Measurements from ENCODE around the gene RASA1. TPM values are rescaled to one million over a fixed set of nuclear protein-coding genes. Genes with fewer than 3 reads are reported as not detected.

RASA1 gene
- 55.1 TPM for total RNA-seq (ENCODE audit: unreplicated experiment)
- long read RNA-seq, partial matches to known transcripts = 1 of 1 reads
- long read RNA-seq, other reads (novel, unspliced or antisense) = 0 of 1 reads

DNA sequence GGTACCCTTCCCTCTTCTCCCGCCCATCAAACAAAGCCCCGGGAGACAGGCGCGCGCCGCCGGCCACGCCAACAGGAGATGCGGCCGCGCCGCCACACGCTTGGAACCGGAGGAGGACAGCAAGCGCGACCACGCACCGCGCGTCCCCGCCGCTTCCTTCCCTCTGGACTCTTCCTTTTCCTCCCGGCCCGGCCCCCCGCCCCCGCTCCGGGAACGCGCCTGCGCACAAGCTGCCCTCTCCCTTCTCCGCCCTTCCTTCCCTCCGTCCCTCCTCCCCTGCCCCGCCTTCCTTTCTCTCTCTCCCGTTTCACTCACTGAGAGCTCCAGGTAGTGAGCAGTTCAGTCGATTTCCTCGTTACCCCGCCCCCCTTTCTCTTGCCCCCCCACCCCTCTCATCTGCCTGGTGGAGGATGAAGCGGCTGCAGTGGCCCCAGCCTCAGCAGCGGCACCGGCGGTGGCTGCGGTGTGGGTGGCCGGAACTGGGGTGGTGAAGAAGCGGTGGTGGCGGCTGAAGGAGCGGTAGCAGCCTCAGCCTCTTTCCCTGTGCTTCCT lies at the start of gene RASA1:
Gene RASA1 (plus strand): TSS at position 310 of the 552 bp plus-strand sequence. CDS start 569 bp downstream, outside the sequence.
- TF ChIP-seq, protein P1, sequence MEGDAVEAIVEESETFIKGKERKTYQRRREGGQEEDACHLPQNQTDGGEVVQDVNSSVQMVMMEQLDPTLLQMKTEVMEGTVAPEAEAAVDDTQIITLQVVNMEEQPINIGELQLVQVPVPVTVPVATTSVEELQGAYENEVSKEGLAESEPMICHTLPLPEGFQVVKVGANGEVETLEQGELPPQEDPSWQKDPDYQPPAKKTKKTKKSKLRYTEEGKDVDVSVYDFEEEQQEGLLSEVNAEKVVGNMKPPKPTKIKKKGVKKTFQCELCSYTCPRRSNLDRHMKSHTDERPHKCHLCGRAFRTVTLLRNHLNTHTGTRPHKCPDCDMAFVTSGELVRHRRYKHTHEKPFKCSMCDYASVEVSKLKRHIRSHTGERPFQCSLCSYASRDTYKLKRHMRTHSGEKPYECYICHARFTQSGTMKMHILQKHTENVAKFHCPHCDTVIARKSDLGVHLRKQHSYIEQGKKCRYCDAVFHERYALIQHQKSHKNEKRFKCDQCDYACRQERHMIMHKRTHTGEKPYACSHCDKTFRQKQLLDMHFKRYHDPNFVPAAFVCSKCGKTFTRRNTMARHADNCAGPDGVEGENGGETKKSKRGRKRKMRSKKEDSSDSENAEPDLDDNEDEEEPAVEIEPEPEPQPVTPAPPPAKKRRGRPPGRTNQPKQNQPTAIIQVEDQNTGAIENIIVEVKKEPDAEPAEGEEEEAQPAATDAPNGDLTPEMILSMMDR (IDR thresholded peaks at IDR 0.05; ENCODE audit: partially characterized antibody, unreplicated experiment) = no peak
- Mint-ChIP-seq H3K36me3 (ENCODE audit: unreplicated experiment) (no peaks in the 10 kb centered on the region), H3K4me3 (ENCODE audit: unreplicated experiment) (peak within 1 kb of the TSS; percentile 91), H3K4me1 (ENCODE audit: low read depth, unreplicated experiment) (peaks cover 12% of the 10 kb centered on the region), H3K9me3 (ENCODE audit: unreplicated experiment) (peaks cover 7% of the 10 kb centered on the region), H3K27ac (ENCODE audit: unreplicated experiment) (peak within 1 kb of the TSS; percentile 89), H3K27me3 (ENCODE audit: unreplicated experiment) (no peaks in the 10 kb centered on the region)
- peak; percentile 99 for DNase-seq

DNA sequence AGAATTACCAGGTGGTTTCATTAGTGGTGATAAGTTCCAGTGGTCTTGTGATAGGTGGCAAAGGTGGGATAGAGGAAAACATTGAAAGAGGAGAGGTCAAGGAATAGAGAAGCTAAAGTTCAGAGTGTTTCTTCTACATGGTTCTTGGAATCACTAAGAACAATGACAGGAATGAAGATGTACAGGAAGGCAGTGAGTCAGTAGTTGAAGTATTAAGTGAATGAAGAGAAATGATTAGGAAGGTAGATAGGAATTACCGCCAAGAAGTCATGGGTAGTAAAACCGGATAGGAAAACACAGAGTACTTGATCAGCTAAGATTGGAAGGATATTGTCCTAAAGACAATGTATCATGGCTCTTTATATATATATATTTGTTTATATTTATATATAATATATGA lies 37.9 kb upstream of the RASA1 start:
- TF ChIP-seq, protein P1 (IDR thresholded peaks at IDR 0.05; ENCODE audit: partially characterized antibody, unreplicated experiment) = no peak
- Mint-ChIP-seq H3K27me3 (ENCODE audit: unreplicated experiment) (no peaks in the 10 kb centered on the region), H3K36me3 (ENCODE audit: unreplicated experiment) (no peaks in the 10 kb centered on the region), H3K9me3 (ENCODE audit: unreplicated experiment) (no peaks in the 10 kb centered on the region), H3K4me3 (ENCODE audit: unreplicated experiment) (no peak overlapping the region), H3K4me1 (ENCODE audit: low read depth, unreplicated experiment) (no peaks in the 10 kb centered on the region), H3K27ac (ENCODE audit: unreplicated experiment) (no peak overlapping the region)
- no peak for DNase-seq

DNA sequence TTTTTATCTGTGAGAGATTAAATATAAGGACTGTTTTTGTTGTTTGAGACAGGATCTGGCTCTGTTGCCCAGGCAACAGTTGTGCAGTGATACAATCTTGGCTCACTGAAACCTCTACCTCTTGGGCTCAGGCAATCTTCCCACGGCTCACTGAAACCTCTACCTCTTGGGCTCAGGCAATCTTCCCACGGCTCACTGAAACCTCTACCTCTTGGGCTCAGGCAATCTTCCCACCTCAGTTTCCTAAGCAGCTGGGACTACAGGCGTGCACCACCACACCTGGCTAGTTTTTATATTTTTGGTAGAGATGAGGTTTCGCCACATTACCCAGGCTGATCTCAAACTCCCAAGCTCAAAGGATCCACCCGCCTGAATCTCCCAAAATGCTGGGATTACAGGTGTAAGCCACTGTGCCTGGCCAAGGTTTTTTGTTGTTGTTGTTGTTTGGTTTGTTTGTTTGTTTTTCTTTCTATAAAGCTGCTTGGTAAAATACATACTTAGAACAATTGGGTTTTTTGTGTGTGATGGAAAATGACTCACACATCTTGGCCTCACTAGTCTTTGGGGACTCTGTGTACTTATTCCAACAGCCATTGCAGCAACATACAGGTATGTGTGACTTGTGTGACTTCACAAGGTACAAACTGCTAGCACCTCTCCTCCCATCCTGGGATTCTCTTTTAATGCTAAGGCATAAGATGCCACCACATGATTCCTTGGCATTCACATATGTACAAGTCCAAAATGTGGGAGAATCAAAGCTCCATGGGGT lies 36.5 kb upstream of the RASA1 start:
- H3K9me3 Mint-ChIP-seq (ENCODE audit: unreplicated experiment) = no peaks in the 10 kb centered on the region
- no peak overlapping the region for H3K4me3 Mint-ChIP-seq (ENCODE audit: unreplicated experiment)
- H3K36me3 Mint-ChIP-seq (ENCODE audit: unreplicated experiment) = no peaks in the 10 kb centered on the region
- no peaks in the 10 kb centered on the region for H3K4me1 Mint-ChIP-seq (ENCODE audit: low read depth, unreplicated experiment)
- no peak for DNase-seq
- no peak overlapping the region for H3K27ac Mint-ChIP-seq (ENCODE audit: unreplicated experiment)
- H3K27me3 Mint-ChIP-seq (ENCODE audit: unreplicated experiment) = no peaks in the 10 kb centered on the region
- TF ChIP-seq, protein P1 (IDR thresholded peaks at IDR 0.05; ENCODE audit: partially characterized antibody, unreplicated experiment) = no peak

DNA sequence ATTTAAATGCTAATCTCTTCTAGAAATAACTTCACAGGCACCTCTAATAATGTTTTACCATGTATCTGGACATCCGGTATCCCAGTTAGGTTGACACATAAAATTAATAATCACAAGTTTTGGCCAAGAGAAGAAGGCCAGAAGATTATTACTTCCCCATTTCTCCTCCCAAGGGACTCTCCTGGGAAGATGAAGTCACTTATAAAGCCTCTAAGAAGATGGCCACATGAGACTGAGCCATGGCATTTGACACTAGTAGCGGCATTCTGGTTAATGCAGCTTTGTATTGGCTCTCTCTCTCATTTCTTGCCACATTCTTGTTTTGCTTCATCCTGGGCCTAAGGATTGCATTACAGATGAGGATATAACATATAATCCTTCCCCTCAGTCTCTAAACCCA lies 34.5 kb upstream of the RASA1 start:
- Mint-ChIP-seq H3K27me3 (ENCODE audit: unreplicated experiment) (no peaks in the 10 kb centered on the region), H3K4me3 (ENCODE audit: unreplicated experiment) (no peak overlapping the region), H3K9me3 (ENCODE audit: unreplicated experiment) (no peaks in the 10 kb centered on the region), H3K4me1 (ENCODE audit: low read depth, unreplicated experiment) (no peaks in the 10 kb centered on the region), H3K36me3 (ENCODE audit: unreplicated experiment) (no peaks in the 10 kb centered on the region), H3K27ac (ENCODE audit: unreplicated experiment) (no peak overlapping the region)
- no peak for DNase-seq
- TF ChIP-seq, protein P1 (IDR thresholded peaks at IDR 0.05; ENCODE audit: partially characterized antibody, unreplicated experiment) = no peak

DNA sequence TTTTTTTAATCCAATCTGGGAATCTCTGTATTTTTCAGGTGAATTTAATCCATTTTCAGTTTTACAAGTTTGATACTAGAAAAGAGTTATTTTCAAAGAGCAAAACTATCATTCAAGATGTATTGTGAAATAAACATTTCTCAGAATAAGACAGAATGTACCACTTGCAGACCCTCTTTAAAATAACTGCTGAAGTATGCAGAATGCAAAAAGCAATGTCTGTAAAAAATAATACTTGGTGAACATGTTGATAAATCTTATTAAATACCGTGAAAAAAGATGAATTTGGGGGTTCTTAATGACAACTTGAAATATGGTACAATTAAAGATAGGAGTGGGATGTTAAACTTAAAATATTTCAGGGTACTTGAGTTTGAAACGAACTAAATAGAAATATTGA lies 26.1 kb upstream of the RASA1 start:
- Mint-ChIP-seq H3K27ac (ENCODE audit: unreplicated experiment) (no peak overlapping the region), H3K4me1 (ENCODE audit: low read depth, unreplicated experiment) (no peaks in the 10 kb centered on the region), H3K27me3 (ENCODE audit: unreplicated experiment) (no peaks in the 10 kb centered on the region), H3K9me3 (ENCODE audit: unreplicated experiment) (no peaks in the 10 kb centered on the region), H3K4me3 (ENCODE audit: unreplicated experiment) (no peak overlapping the region), H3K36me3 (ENCODE audit: unreplicated experiment) (no peaks in the 10 kb centered on the region)
- TF ChIP-seq, protein P1 (IDR thresholded peaks at IDR 0.05; ENCODE audit: partially characterized antibody, unreplicated experiment) = no peak
- DNase-seq = no peak

Measured in glutamatergic neuron (in vitro differentiated cells).